ENCODE results near the gene ZDHHC21.

GRCh38 chr9:14645648-14646047, 47.6 kb downstream of the ZDHHC21 start:
- no peak for TF ChIP-seq EP300 (IDR thresholded peaks at IDR 0.05)
- TF ChIP-seq CTCF (IDR thresholded peaks at IDR 0.05), result no peak
- no peak for TF ChIP-seq POLR2A (IDR thresholded peaks at IDR 0.05)
